ENCODE results near the gene TANGO6.

TANGO6 gene

GRCh38 chr16:68860978-68861892, 17.9 kb downstream of the TANGO6 start:
- no peak for DNase-seq

GRCh38 chr16:68866933-68867332, 23.6 kb downstream of the TANGO6 start:
- no peak for DNase-seq

- no peak for DNase-seq
Observed at GRCh38 chr16:68869492-68870088, 26.3 kb downstream of the TANGO6 start.

- DNase-seq, result no peak
Observed at GRCh38 chr16:68873635-68874471, 30.5 kb downstream of the TANGO6 start.

GRCh38 chr16:68875871-68876270, 32.5 kb downstream of the TANGO6 start:
- DNase-seq, result no peak

- no peak for DNase-seq
Observed at GRCh38 chr16:68883685-68884084, 40.4 kb downstream of the TANGO6 start.

GRCh38 chr16:68884401-68884800, 41.1 kb downstream of the TANGO6 start:
- DNase-seq, result no peak

GRCh38 chr16:68884861-68885720, 41.8 kb downstream of the TANGO6 start:
- no peak for DNase-seq

- DNase-seq, result no peak
Observed at GRCh38 chr16:68887107-68887506, 43.8 kb downstream of the TANGO6 start.

- DNase-seq, result no peak
Observed at GRCh38 chr16:68889508-68890150, 46.3 kb downstream of the TANGO6 start.

- DNase-seq, result no peak
Observed at GRCh38 chr16:68892214-68892613, 48.9 kb downstream of the TANGO6 start.

GRCh38 chr16:68892898-68893297, 49.6 kb downstream of the TANGO6 start:
- no peak for DNase-seq

GRCh38 chr16:68893710-68894705, 50.7 kb downstream of the TANGO6 start:
- DNase-seq, result no peak

GRCh38 chr16:68894714-68895113, 51.4 kb downstream of the TANGO6 start:
- no peak for DNase-seq

- no peak for DNase-seq
Observed at GRCh38 chr16:68898026-68898425, 54.7 kb downstream of the TANGO6 start.

GRCh38 chr16:68900009-68900408, 56.7 kb downstream of the TANGO6 start:
- DNase-seq, result no peak

- peak in 25 of 56 donors; percentile 1 to 63 (median 9) for DNase-seq
Observed at GRCh38 chr16:68902003-68902968, 59.0 kb downstream of the TANGO6 start.

GRCh38 chr16:68902969-68903345, 59.6 kb downstream of the TANGO6 start:
- DNase-seq, result no peak
